HG03378 (cell line): ENCODE measurements around the gene KDM6A.
"Not testable (repeated sequence)": the region's sequence is repeated elsewhere in the genome, so short reads cannot be mapped to it uniquely, and the experiment has no call there.

ENCODE experiments used
- ATAC-seq: cut with Tn5 transposase; IDR thresholded peaks from one replicate; pipeline ENCODE4 v1.9.1; 2021; ENCODE audit warnings: mild to moderate bottlenecking, moderate library complexity; ENCODE audit not compliant: unreplicated experiment

Gene KDM6A

GRCh38 chrX:44915361-44915868 is 42.4 kb downstream of the KDM6A start:
- no peak for ATAC-seq

- no peak for ATAC-seq
Measured at GRCh38 chrX:44918722-44919121, 45.7 kb downstream of the KDM6A start.

- no peak for ATAC-seq
Measured at GRCh38 chrX:44922980-44923379, 50.0 kb downstream of the KDM6A start.

GRCh38 chrX:44927398-44927797 is 54.4 kb downstream of the KDM6A start:
- ATAC-seq: no peak

- no peak for ATAC-seq
Measured at GRCh38 chrX:44931441-44931973, 58.5 kb downstream of the KDM6A start.

- no peak for ATAC-seq
Measured at GRCh38 chrX:44935172-44935571, 62.2 kb downstream of the KDM6A start.

- no peak for ATAC-seq
Measured at GRCh38 chrX:44935640-44936039, 62.7 kb downstream of the KDM6A start.

GRCh38 chrX:44937606-44938005 is 64.6 kb downstream of the KDM6A start:
- ATAC-seq: peak; percentile 80

GRCh38 chrX:44938111-44938510 is 65.1 kb downstream of the KDM6A start:
- no peak for ATAC-seq

GRCh38 chrX:44940541-44940940 is 67.6 kb downstream of the KDM6A start:
- not testable (repeated sequence) for ATAC-seq

GRCh38 chrX:44943007-44943406 is 70.0 kb downstream of the KDM6A start:
- ATAC-seq: no peak

GRCh38 chrX:44944894-44945293 is 71.9 kb downstream of the KDM6A start:
- no peak for ATAC-seq

- no peak for ATAC-seq
Measured at GRCh38 chrX:44945736-44946135, 72.7 kb downstream of the KDM6A start.

- ATAC-seq: no peak
Measured at GRCh38 chrX:44946771-44947170, 73.8 kb downstream of the KDM6A start.

- no peak for ATAC-seq
Measured at GRCh38 chrX:44947995-44948394, 75.0 kb downstream of the KDM6A start.

GRCh38 chrX:44948406-44948805 is 75.4 kb downstream of the KDM6A start:
- no peak for ATAC-seq

GRCh38 chrX:44949125-44949524 is 76.1 kb downstream of the KDM6A start:
- ATAC-seq: no peak

- ATAC-seq: not testable (repeated sequence)
Measured at GRCh38 chrX:44950471-44951366, 77.7 kb downstream of the KDM6A start.

GRCh38 chrX:44951572-44952067 is 78.6 kb downstream of the KDM6A start:
- no peak for ATAC-seq

GRCh38 chrX:44952329-44953027 is 79.5 kb downstream of the KDM6A start:
- ATAC-seq: no peak

GRCh38 chrX:44953734-44954502 is 80.9 kb downstream of the KDM6A start:
- no peak for ATAC-seq
